ENCODE measurements around the gene PRMT7.

DNA sequence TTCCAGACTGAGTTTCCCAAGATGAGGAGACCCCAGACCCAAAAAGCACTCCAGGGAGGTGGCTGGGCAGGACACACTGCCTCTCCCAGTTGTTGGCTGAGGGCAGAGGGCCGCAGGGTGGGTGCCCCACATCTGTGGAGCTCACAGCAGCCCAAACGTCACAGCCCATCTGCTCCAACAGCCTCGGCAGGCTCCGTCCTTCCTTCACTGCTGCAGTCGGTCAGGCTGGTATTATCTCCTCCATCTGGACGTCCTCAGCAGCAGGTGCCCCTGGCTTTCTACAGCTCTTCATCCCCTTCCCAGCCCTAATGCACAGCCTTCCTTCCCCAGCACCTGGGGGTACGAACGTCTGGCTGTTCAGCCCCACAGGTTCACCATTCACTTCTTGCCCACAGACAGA, 55.2 kb downstream of the PRMT7 start:
- no peak for TF ChIP-seq POLR2A (IDR thresholded peaks at IDR 0.05; ENCODE audit: low read depth, low read length)
- TF ChIP-seq TAF1 (IDR thresholded peaks at IDR 0.05; ENCODE audit: borderline replicate concordance, low read depth, low read length) = no peak
